Keratinocyte (primary cell): ENCODE results near the gene VASP. TPM values are rescaled to one million over a fixed set of nuclear protein-coding genes. Genes with fewer than 3 reads are reported as not detected.

Source experiments
- DNase-seq: peaks from one replicate; pipeline ENCODE4 v3.0.0-alpha.2; 2011; ENCODE audit warnings: low read depth, missing footprints, low spot score
- FAIRE-seq: peaks from 2 replicates; lab custom pipeline; 2011; peaks lifted over from hg19 to GRCh38; lab: Jason Lieb, UNC
- H2AFZ ChIP-seq: 2 replicates; pipeline ENCODE4 v1.6.0; 2012; ENCODE audit warnings: low read length, control low read depth, inconsistent platforms; ENCODE audit not compliant: control insufficient read depth
- H3K27ac ChIP-seq: 2 replicates; pipeline ENCODE4 v1.5.1; 2011; ENCODE audit warnings: low read length; ENCODE audit not compliant: control insufficient read depth, insufficient read depth
- H3K27me3 ChIP-seq: 3 replicates; pipeline ENCODE4 v1.6.0; 2011; ENCODE audit warnings: low read length; ENCODE audit not compliant: control insufficient read depth, insufficient read depth; ENCODE audit errors: extremely low read depth
- H3K36me3 ChIP-seq, 2 experiments: 2 replicates in 1 of 2; 3 replicates in 1 of 2; pipeline ENCODE4 v1.5.1; 2011; ENCODE audit warnings: low read length in 2 of 2, mild to moderate bottlenecking in 1 of 2; ENCODE audit not compliant: control insufficient read depth in 2 of 2, insufficient read depth in 2 of 2; ENCODE audit errors: extremely low read depth in 1 of 2
- H3K4me1 ChIP-seq: 3 replicates; pipeline ENCODE4 v1.5.1; 2011; ENCODE audit warnings: low read length; ENCODE audit not compliant: control insufficient read depth, insufficient read depth; ENCODE audit errors: extremely low read depth
- H3K4me2 ChIP-seq: 3 replicates; pipeline ENCODE4 v1.6.0; 2011; ENCODE audit warnings: low read depth, low read length; ENCODE audit not compliant: control insufficient read depth, insufficient read depth; ENCODE audit errors: extremely low read depth
- H3K4me3 ChIP-seq, 3 experiments: fragments of 200-600 bp in 1 of 3; sonication (generic) in 1 of 3; 2 replicates in 2 of 3; 3 replicates in 1 of 3; pipeline ENCODE4 v1.5.1; 2011 to 2016; ENCODE audit warnings: low read length in 3 of 3, mild to moderate bottlenecking in 3 of 3, control low read depth in 2 of 3, inconsistent platforms in 1 of 3, low read depth in 1 of 3, mixed read lengths in 1 of 3, mixed run types in 1 of 3, moderate library complexity in 1 of 3; ENCODE audit not compliant: control insufficient read depth in 2 of 3, insufficient read depth in 2 of 3; ENCODE audit errors: extremely low read depth in 1 of 3
- H3K79me2 ChIP-seq: 2 replicates; pipeline ENCODE4 v1.6.0; 2012; ENCODE audit warnings: low read length; ENCODE audit not compliant: control insufficient read depth, insufficient read depth
- H3K9ac ChIP-seq: 3 replicates; pipeline ENCODE4 v1.6.0; 2011; ENCODE audit warnings: low read length; ENCODE audit not compliant: control insufficient read depth, insufficient read depth; ENCODE audit errors: extremely low read depth
- H3K9me1 ChIP-seq: 3 replicates; pipeline ENCODE4 v1.6.0; 2011; ENCODE audit warnings: low read length; ENCODE audit not compliant: control insufficient read depth, insufficient read depth; ENCODE audit errors: extremely low read depth
- H3K9me3 ChIP-seq: 2 replicates; pipeline ENCODE4 v1.5.1; 2012; ENCODE audit warnings: low read depth, low read length; ENCODE audit not compliant: control insufficient read depth
- H4K20me1 ChIP-seq: 3 replicates; pipeline ENCODE4 v1.6.0; 2011; ENCODE audit warnings: low read length; ENCODE audit not compliant: control insufficient read depth, insufficient read depth; ENCODE audit errors: extremely low read depth
- EZH2 ChIP-seq: IDR thresholded peaks from one replicate; pipeline ENCODE4 v1.6.1; 2012; ENCODE audit warnings: inconsistent platforms, mild to moderate bottlenecking, low read length, moderate library complexity
- dilution Hi-C: fragments of 300-500 bp; cut with MboI; formaldehyde crosslinking; loops from one replicate; pipeline ENCODE4 v1.7.0; 2020; ENCODE audit warnings: low sequenced_read_pairs; ENCODE audit not compliant: extremely low pct_ligation_motif_present
- polyA plus RNA-seq, 5 experiments: library from polyadenylated mRNA; depleted of rRNA in 3 of 5; stranded (reverse) in 3 of 5; stranded (forward) in 1 of 5; unstranded in 1 of 5; fragments of >200 nt; gene quantifications; 1 replicate in 1 of 5; 2 replicates in 3 of 5; 3 replicates in 1 of 5; pipeline versions ENCODE4 v1.2.1 to v1.2.3, GENCODE V29; 2011 to 2012; ENCODE audit warnings: missing spikeins in 2 of 5, low read depth in 1 of 5, low replicate concordance in 1 of 5
- TF ChIP-seq, protein P1 (sequence below), 3 experiments: IDR thresholded peaks in 1 of 3; conservative IDR thresholded peaks in 1 of 3; optimal IDR thresholded peaks in 1 of 3; 2 replicates in 2 of 3; 3 replicates in 1 of 3; pipeline versions ENCODE3 to v1.5.1; 2011; ENCODE audit warnings: low read length in 3 of 3, mild to moderate bottlenecking in 3 of 3, moderate library complexity in 2 of 3, control low read depth in 1 of 3, inconsistent platforms in 1 of 3; ENCODE audit not compliant: insufficient read depth in 2 of 3; ENCODE audit errors: extremely low read depth in 1 of 3

The VASP gene
- polyA plus RNA-seq, 1 donor (not counting 4 experiments of a cell fraction or from before 2014, with no cell fraction given) = 99.0 TPM

DNA sequence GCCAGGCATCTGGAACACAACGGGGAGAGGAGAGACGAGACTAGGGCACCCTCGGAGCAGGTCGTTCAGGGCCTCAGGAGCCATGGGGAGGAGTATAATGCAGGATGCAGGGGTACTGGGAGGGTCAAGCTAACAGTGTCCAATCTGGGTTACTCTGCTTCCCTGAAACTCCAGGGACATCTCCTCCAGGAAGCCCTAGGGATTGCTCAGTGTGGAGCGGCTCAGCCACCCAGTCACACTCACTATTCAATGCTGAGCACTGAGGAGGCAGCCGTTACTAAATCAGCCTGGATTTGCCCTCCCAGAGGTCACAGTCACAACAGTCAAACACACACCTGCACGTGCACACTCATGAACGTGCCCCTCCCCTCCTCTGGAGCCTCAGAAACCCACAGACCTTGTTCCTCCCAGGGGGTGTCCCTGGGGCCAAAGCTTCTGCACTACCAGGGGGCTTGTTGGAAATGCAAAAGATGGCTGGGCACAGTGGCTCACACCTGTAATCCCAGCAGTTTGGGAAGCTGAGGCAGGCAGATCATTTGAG lies 46.4 kb upstream of the VASP start:
- FAIRE-seq = no peak
- TF ChIP-seq EZH2 = no peak
- TF ChIP-seq, protein P1, sequence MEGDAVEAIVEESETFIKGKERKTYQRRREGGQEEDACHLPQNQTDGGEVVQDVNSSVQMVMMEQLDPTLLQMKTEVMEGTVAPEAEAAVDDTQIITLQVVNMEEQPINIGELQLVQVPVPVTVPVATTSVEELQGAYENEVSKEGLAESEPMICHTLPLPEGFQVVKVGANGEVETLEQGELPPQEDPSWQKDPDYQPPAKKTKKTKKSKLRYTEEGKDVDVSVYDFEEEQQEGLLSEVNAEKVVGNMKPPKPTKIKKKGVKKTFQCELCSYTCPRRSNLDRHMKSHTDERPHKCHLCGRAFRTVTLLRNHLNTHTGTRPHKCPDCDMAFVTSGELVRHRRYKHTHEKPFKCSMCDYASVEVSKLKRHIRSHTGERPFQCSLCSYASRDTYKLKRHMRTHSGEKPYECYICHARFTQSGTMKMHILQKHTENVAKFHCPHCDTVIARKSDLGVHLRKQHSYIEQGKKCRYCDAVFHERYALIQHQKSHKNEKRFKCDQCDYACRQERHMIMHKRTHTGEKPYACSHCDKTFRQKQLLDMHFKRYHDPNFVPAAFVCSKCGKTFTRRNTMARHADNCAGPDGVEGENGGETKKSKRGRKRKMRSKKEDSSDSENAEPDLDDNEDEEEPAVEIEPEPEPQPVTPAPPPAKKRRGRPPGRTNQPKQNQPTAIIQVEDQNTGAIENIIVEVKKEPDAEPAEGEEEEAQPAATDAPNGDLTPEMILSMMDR (optimal IDR thresholded peaks at IDR 0.05 in 1 of 3, IDR thresholded peaks at IDR 0.05 in 1 of 3, conservative IDR thresholded peaks at IDR 0.05 in 1 of 3; ENCODE audit: extremely low read depth in 1 of 3, insufficient read depth in 2 of 3, low read length in 3 of 3) = no peak
- DNase-seq = no peak
- H3K4me3 ChIP-seq = no peak overlapping the region
- no peaks in the 10 kb centered on the region for H3K9me3 ChIP-seq
- no peak overlapping the region for H3K9ac ChIP-seq
- H3K79me2 ChIP-seq = no peaks in the 10 kb centered on the region
- no peaks in the 10 kb centered on the region for H4K20me1 ChIP-seq
- H3K27me3 ChIP-seq = no peaks in the 10 kb centered on the region
- no peak overlapping the region for H2AFZ ChIP-seq
- H3K4me2 ChIP-seq = no peak overlapping the region
- H3K36me3 ChIP-seq = no peaks in the 10 kb centered on the region
- H3K4me1 ChIP-seq = peaks cover 7% of the 10 kb centered on the region
- dilution Hi-C loops = no loop called here
- no peak overlapping the region for H3K27ac ChIP-seq
- H3K9me1 ChIP-seq = no peaks in the 10 kb centered on the region

DNA sequence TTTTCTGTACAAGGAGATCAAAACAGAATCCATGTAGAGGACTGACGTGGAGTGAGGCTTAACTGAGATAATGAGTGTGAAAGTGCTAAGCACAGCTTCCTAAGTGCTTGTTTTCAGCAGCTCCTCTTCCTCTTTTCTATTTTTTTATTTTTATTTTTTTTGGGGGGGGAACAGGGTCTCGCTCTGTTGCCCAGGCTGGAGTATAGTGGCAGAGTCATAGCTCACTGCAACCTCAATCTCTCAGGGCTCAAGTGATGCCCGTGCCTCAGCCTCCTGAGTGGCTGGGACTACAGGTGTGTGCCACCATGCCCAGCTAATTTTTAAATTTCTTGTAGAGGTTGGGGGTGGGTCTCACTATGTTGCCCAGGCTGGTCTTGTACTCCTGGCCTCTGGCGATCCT lies 45.1 kb upstream of the VASP start:
- H3K4me2 ChIP-seq = no peak overlapping the region
- no peaks in the 10 kb centered on the region for H3K9me3 ChIP-seq
- DNase-seq = no peak
- no peak for TF ChIP-seq EZH2
- TF ChIP-seq, protein P1 (optimal IDR thresholded peaks at IDR 0.05 in 1 of 3, IDR thresholded peaks at IDR 0.05 in 1 of 3, conservative IDR thresholded peaks at IDR 0.05 in 1 of 3; ENCODE audit: extremely low read depth in 1 of 3, insufficient read depth in 2 of 3, low read length in 3 of 3) = no peak
- H3K79me2 ChIP-seq = no peaks in the 10 kb centered on the region
- H3K4me1 ChIP-seq = peaks cover 3% of the 10 kb centered on the region
- no peak overlapping the region for H3K4me3 ChIP-seq
- no peak for FAIRE-seq
- no peaks in the 10 kb centered on the region for H3K36me3 ChIP-seq
- H3K27me3 ChIP-seq = no peaks in the 10 kb centered on the region
- no peaks in the 10 kb centered on the region for H3K9me1 ChIP-seq
- no peak overlapping the region for H3K27ac ChIP-seq
- no peaks in the 10 kb centered on the region for H4K20me1 ChIP-seq
- H2AFZ ChIP-seq = no peak overlapping the region
- dilution Hi-C loops = no loop called here
- H3K9ac ChIP-seq = no peak overlapping the region
